B cell (primary cell): Measurements from ENCODE around the gene ATAD3C.

Source experiments
- CTCF ChIP-seq: fragments of 200-600 bp; IDR thresholded peaks from one replicate; pipeline ENCODE4 v1.8.0; 2022; ENCODE audit warnings: antibody characterized with exemption, mild to moderate bottlenecking
- EZH2 ChIP-seq: IDR thresholded peaks from 2 replicates; pipeline ENCODE4 v1.6.1; 2012; ENCODE audit warnings: borderline replicate concordance, low read depth, mild to moderate bottlenecking, moderate library complexity, low read length; ENCODE audit not compliant: insufficient read depth, poor library complexity, severe bottlenecking

DNA sequence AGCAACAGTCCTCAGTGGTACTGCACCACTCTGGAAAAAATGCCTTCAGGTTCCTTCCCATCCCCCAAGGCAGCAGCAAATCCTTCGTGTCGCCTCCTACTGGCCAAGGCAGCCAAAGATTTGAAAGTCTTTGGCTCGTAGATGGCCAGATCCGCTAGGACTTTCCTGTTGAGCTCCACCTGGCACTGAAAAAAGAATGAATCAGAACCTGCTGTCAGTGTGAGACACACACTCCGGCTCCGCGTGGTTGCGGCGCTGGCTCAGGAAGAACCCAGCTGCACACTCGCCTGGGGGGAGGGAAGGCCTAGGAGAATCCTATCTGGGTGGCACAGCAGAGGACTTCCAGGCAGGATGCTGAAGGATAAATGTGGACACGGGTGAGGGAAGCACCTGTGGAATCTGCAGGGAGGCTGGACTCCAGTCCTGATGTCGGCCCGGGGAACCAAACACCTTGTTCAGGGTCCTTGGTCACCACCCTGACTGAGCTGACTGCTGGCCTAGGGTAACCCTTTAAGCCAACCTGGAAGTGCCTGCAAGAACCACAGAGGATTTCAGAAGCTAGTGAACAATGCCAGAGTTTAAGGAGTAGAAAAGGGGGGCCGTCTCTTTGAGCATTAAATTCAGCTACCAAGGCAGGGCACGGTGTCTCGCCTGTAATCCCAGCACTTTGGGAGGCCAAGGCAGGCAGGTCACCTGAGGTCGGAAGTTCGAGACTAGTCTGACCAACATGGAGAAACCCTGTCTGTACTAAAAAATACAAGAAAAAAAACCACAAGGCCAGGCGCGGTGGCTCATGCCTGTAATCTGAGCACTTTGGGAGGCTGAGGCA lies 47.2 kb upstream of the ATAD3C start:
- TF ChIP-seq CTCF (peak; percentile 38), EZH2 (no peak)
